OCI-LY7 (cell line): ENCODE data around the gene MRPL11.

Source experiments
- EZH2phosphoT487 ChIP-seq: fragments of 200-600 bp; sonication (generic); IDR thresholded peaks from 2 replicates; pipeline ENCODE4 v1.6.1; 2018; ENCODE audit warnings: low read depth, borderline replicate concordance, mild to moderate bottlenecking, mixed run types, antibody characterized with exemption, low read length, moderate library complexity, mixed read lengths
- TF ChIP-seq, protein P1 (sequence below): fragments of 200-600 bp; sonication (generic); conservative IDR thresholded peaks from 2 replicates; pipeline ENCODE4 v1.5.1; 2014; ENCODE audit warnings: mild to moderate bottlenecking, antibody characterized with exemption, low read length, moderate library complexity, mixed read lengths

DNA sequence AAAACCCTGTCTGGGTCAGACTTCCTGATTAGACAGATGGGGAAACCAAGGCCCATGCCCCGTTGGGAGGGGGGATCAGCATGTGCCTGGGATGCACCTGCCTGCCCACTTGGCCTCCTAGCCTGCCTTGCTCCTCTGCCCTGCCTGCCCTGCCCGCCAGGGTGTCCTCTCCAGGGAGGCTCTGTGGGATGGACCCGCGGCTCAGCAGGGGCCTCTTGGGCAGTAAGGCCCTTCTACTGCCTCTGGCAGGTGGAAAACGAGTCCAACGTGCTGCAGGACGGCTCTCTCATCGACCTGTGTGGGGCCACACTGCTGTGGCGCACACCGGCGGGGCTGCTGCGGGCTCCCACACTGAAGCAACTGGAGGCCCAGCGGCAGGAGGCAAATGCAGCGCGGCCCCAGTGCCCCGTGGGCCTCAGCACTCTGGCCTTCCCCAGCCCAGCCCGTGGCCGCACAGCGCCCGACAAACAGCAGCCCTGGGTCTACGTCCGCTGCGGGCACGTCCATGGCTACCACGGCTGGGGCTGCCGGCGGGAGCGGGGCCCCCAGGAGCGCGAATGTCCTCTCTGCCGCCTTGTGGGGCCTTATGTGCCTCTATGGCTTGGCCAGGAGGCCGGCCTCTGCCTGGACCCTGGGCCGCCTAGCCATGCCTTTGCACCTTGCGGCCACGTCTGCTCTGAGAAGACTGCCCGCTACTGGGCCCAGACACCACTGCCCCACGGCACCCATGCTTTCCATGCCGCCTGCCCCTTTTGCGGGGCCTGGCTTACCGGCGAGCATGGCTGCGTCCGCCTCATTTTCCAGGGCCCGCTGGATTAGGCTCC lies 36.9 kb upstream of the MRPL11 start:
- TF ChIP-seq, protein P1, sequence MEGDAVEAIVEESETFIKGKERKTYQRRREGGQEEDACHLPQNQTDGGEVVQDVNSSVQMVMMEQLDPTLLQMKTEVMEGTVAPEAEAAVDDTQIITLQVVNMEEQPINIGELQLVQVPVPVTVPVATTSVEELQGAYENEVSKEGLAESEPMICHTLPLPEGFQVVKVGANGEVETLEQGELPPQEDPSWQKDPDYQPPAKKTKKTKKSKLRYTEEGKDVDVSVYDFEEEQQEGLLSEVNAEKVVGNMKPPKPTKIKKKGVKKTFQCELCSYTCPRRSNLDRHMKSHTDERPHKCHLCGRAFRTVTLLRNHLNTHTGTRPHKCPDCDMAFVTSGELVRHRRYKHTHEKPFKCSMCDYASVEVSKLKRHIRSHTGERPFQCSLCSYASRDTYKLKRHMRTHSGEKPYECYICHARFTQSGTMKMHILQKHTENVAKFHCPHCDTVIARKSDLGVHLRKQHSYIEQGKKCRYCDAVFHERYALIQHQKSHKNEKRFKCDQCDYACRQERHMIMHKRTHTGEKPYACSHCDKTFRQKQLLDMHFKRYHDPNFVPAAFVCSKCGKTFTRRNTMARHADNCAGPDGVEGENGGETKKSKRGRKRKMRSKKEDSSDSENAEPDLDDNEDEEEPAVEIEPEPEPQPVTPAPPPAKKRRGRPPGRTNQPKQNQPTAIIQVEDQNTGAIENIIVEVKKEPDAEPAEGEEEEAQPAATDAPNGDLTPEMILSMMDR = no peak
- TF ChIP-seq EZH2phosphoT487 = no peak
